ENCODE data around the gene SLC20A1.
"Not testable (repeated sequence)": the region's sequence is repeated elsewhere in the genome, so short reads cannot be mapped to it uniquely, and the experiment has no call there.

The SLC20A1 gene

DNA sequence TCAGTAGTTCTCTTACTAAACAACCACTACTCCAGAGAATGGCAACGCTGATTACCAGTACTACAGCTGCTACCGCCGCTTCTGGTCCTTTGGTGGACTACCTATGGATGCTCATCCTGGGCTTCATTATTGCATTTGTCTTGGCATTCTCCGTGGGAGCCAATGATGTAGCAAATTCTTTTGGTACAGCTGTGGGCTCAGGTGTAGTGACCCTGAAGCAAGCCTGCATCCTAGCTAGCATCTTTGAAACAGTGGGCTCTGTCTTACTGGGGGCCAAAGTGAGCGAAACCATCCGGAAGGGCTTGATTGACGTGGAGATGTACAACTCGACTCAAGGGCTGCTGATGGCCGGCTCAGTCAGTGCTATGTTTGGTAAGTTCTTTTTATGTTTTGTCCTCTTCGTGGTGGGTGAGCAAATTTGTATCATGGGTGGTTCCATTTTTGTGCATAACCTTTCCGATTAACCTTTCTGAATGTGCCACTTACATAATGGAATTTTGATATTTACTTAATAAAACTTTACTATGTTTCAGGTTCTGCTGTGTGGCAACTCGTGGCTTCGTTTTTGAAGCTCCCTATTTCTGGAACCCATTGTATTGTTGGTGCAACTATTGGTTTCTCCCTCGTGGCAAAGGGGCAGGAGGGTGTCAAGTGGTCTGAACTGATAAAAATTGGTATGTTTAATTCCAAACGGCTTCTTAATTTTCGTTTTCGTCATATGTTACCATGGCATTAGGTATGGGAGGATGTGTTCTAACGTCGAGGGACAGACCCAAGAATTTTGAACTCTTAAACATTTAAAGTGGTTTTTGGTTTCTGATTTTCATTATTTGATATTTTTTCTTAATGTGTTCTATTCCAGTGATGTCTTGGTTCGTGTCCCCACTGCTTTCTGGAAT lies 1.3 kb downstream of the SLC20A1 start:
- DNase-seq: no peak

DNA sequence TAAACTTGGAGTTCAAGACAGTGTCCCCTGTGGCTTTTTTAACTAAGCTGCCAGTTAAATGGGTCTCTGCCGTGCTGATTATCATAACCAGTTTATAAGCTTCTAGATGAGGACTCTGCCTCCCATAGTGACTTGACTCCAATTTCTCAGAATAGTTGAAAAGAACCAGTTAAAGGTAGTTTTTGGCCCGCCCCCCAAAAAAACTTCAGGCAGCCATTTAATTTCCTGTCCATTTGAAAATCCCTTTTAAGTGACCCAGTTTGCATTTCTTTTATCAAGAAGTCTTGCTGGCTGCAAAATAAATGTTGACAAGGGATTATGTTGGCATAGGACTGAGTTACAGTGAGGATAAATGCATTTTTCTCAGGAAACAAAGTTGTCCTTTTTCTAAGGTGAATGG lies 2.3 kb downstream of the SLC20A1 start:
- no peak for DNase-seq

DNA sequence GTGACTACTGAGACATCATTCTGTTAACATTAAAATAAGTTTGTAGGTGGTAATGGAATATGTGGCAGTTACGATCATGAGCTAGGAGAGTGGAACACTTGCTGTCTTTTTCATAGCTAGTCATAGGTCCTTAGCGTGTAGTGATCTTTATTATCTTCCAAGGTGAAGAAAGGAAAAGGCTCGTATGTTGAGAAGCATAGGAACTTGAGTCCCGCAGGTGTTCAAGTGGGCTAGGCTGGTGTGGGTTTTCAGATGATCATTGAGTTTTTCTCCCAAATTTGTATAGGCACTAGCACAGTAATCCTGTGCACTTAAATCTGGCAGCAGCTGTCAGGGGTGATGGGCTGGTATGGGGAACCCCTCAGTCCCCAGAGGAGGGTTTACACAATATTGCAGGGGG lies 10.9 kb downstream of the SLC20A1 start:
- DNase-seq: no peak

DNA sequence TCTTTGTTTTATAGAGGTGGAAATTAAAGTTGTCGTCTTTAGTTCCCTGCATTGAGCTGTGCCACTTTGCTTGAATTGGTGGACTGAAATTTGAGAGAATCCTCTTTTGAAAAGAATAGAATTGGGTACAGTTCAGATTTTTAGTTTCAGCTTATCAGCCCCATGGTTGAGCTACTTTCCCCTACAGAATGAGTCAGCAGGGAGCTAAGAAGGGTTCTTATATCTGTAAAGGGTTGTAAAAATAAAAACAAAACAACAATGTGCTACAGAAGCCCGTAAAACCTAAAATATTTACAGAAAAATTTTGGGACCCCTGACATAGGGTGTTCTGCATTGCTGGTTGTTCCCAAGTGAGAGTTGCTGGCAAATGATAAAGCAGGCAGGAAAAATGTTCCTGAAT lies 12.6 kb downstream of the SLC20A1 start:
- DNase-seq: no peak

DNA sequence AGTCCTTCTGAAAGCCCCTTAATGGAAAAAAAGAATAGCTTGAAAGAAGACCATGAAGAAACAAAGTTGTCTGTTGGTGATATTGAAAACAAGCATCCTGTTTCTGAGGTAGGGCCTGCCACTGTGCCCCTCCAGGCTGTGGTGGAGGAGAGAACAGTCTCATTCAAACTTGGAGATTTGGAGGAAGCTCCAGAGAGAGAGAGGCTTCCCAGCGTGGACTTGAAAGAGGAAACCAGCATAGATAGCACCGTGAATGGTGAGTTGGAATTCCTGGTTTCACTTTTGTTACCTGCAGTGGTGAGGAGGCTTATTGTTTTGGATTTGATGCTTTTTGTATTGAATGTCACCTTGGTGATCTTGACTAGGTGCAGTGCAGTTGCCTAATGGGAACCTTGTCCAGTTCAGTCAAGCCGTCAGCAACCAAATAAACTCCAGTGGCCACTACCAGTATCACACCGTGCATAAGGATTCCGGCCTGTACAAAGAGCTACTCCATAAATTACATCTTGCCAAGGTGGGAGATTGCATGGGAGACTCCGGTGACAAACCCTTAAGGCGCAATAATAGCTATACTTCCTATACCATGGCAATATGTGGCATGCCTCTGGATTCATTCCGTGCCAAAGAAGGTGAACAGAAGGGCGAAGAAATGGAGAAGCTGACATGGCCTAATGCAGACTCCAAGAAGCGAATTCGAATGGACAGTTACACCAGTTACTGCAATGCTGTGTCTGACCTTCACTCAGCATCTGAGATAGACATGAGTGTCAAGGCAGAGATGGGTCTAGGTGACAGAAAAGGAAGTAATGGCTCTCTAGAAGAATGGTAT lies 13.3 kb downstream of the SLC20A1 start:
- DNase-seq: no peak

DNA sequence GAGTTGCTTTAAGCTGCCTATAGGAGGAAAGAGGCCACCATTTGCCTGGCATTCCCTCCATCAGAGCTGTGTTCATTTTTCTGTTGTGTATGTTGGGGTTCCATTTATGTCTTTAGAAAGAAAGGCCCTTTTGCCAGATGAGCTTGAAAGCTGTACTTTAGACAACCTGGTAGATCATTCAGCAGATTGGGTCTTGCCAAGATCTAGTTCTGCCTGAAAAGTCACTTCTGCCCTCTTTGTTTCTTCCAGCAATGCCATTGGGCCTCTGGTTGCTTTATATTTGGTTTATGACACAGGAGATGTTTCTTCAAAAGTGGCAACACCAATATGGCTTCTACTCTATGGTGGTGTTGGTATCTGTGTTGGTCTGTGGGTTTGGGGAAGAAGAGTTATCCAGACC lies 14.4 kb downstream of the SLC20A1 start:
- DNase-seq: no peak

DNA sequence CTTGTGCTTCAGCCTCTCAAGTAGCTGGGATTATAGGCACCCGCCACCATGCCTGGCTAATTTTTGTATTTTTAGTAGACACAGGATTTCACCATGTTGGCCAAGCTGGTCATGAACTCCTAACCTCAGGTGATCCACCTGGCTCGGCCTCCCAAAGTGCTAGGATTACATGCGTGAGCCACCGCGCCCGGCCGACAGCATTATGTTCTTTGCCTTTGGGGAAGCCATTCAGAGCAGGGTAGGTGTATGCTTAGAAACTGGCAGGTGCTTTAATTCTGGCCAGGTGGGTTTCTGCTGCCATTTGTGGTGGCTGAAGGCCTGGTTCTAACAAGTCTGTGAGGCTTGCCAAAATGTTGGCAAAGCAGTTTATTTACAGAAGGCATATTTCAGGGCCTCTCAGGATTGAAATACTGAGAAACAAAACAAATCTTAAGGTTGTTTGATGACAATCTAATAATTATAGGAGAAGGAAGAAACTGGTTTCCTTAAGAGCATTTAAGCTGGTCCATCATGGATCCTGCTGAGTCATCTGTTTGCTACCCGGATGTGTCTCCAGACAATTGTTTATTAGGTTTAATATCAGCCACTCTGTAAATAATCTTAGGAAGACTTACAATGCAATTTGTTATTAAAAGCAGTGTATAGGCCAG lies 16.0 kb downstream of the SLC20A1 start:
- no peak for DNase-seq

DNA sequence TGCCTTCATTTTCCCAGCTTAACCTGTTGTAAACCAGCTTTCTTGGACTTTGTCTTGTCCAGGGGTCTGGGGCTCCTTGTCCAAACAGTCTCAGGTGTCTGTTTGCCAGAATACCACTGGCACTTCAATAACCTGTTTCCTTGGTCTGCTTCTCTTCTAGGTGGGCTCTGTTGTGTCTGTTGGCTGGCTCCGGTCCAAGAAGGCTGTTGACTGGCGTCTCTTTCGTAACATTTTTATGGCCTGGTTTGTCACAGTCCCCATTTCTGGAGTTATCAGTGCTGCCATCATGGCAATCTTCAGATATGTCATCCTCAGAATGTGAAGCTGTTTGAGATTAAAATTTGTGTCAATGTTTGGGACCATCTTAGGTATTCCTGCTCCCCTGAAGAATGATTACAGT lies 17.0 kb downstream of the SLC20A1 start:
- DNase-seq: no peak

DNA sequence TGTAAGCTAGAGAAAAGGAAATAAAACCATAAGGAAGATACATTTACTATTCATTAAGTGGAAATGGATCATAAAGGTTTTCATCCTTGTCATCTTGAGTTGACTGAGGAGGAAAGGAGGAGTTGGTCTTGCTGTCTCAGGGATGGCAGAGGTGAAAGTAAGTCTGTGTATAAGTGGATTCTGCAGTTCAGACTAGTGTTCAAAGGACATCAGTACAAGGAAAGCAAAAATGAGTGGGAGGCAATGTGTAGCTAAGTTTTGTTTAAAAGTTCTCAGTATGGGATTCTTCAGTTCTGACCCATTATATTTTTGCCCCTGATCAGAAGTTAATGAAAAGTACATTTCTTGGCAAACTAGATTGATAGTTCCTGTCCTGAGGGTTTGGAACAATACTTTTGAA lies 18.9 kb downstream of the SLC20A1 start:
- no peak for DNase-seq

DNA sequence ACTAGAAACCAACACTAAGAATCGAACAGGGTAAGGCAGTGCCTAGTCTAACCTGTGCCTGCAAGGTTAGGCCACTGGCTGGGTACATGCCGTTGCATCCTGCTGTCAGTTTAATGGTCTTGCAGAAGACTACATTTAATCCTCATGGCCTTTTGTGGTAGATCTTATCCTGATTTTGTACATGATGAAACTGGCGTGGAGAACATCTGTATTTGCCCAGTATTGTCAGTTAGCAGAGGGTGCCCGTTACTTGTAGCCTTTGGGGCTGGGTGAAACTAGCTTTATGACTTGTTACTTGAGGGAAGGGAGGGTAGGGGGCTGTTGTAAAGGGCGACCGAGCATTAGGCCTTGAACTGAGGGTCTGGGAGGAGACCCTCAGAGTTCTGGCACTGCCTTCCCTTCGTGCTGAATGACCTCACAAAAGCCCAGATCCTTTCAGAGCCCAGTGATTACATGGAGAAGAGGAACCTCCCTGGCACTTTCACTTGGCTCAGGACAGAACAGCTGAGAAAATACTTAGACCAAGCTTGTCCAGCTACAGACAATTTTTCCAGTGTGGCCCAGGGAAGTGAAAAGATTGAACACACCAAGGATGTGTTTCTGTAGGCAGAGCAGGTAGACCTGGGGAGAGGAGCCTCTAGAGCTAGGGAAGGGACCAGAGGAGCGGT lies 19.5 kb downstream of the SLC20A1 start:
- no peak for DNase-seq

DNA sequence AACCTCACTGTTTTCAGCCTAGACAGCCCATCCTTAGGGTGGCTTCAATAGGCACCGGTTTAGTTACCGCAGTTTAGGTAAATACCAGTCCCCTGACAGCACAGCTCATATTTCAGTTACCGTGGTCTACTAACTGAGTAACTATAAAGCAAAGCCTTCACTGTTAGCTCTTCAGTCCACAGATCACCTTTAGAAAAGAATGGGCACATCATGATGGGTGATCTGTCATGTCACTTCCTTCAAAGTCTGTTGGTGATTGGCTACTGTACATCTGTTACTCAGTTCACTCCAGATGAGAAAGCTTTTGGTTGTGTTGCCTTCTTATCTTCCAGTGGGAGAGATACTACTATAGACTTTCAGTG lies 21.0 kb downstream of the SLC20A1 start:
- no peak for DNase-seq

DNA sequence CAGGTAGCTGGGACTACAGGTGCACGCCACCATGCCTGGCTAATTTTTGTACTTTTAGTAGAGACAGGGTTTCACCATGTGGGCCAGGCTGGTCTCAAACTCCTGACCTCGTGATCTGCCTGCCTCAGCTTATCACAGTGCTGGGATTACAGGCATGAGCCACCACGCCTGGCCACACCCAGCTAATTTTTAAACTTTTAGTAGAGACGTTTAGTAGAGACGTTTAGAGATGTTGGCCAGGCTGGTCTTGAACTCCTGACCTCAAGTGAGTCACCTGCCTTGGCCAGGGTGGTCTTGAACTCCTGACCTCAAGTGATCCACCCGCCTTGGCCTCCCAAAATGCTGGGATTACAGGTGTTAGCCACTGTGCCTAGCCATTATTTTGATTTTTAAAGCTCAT lies 21.8 kb downstream of the SLC20A1 start:
- not testable (repeated sequence) for DNase-seq

DNA sequence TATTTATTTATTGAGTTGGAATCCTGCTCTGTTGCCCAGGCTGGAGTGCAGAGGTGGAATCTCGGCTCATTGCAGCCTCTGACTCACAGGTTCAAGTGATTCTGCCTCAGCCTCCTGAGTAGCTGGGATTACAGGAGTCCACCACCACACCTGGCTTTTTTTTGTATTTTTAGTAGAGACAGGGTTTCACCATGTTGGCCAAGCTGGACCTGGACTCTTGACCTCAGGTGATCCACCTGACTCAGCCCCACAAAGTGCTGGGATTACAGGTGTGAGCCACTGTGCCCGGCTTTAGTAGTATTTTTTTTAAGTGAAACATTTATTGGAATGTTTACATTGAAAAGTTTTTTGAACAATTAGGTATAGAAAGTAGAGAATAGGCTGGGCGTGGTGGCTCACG lies 23.9 kb downstream of the SLC20A1 start:
- DNase-seq: no peak

DNA sequence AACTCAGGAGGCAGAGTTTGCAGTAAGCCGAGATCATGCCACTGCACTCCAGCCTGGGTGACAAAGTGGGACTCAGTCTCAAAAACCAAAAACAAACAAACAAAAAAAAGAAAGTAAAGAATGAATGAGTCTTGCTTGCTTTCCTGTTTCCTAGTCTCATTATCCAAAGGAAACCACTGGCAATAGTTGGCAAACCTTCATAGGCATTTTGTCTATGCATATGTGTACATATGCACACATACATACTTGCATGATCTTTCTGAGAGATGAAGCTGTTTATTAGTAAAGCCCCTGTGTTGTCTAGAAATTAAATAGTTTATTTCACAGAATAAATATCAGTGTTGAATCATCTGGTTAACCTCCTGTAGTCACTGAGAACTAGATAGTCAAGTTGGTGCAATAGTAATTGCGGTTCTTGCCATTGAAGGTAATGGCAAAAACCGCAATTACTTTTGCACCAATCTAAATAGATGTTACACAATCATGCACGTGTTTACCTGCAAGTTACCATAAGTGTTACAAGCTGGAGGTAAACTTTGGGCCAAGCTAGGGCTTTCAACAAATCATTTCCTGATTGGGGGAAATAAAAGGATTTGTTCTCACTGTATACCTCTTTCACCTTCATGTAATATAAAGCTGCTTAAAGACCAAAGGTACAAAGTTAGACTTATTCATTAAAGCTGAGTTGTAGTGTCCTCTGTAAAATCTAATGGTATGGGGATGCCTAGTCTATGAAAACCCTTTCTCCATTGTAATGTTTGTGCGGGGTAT lies 24.7 kb downstream of the SLC20A1 start:
- no peak for DNase-seq

DNA sequence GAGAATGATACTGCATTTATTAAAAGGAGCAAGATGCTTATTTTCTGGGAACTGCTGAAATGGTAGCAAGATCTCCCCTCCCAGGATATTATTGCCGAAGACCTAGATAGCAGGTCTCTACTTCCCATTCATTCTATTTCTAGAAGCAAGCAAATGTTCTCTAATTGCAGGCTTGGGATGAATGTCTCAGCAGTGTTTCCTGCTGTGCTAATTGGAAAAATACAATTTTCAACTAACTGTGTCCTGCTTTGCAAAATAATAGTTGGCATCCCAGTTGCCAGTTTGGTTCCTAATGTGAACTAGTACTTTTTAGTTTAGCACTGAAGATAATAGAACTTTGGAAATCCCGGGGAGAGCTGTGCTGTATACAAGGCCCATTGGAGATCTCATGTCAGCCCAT lies 26.1 kb downstream of the SLC20A1 start:
- no peak for DNase-seq

DNA sequence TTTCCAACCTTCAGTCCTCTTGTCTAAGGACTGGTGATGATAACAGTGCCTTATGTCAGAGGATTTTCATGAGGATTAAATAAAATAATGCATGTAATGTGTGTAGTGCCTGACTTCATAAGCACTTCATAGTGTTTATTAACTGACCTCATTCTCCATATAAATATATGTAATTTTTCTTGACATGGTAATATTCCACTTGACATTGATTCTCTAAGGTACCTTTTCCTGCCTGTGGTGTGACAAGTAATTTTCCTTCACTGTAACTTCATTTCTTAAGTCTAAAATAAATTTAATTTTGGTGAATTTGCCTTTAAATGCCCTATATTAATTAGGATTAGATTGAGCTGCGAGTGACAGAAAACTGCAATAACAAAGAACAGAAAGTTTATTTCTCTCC lies 27.3 kb downstream of the SLC20A1 start:
- DNase-seq: no peak

DNA sequence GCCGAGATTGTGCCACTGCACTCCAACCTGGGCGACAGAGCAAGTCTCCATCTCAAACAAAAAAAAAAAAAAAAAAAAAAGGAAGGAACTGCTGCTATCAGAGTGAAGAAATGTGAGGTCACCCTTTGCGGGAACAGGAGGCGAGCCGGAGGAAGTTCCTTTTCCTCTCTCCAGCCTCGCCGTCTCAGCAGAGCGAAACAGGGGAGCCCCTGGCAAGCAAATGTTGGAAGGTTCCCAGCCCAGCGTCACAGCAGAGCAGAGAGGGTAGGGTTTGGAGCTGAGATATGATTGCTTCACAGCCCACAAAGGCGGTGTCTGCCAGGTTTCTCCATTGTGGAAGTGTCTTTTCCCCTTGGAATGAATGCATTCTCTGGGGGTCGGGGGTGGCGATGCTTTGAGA lies 28.5 kb downstream of the SLC20A1 start:
- no peak for DNase-seq

DNA sequence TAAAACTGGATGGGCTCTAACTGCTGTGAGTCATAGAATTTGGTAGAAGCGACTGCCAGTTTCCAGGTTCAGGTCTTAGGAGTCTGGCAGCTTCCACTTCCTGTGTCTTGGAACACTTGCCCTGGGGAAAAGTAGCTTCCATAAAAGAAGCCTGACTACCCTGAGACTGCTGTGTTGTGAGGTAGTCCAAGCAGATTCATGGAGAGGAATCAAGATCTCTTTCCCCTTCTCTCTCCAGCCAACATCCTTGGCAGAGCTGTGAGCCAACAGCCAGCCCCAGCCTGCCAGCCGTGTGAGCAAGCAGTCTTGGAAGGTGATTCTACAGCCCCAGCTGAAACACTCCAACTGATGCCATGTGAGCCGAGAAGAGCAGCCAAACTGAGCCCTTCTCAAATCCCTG lies 33.7 kb downstream of the SLC20A1 start:
- no peak for DNase-seq

DNA sequence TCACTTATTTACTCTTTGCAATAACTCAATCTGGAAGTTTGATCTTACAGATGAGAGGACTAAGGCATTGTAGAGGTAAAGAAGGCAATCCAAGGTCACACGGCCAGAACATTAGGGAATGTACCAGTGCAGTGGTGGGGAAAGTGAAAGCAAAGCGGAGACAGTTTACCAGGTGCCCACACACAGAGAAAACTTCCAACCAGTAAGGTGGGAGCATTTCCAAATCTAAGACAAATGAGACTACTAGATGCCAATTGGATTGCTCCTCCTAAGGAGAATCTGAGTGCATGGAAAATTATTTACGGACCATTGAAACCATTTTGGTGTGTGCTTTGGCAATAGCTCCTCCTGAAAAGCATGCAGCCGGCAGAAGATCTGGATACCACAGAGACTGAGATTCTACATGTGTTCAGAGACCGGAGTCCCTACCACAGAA lies 34.9 kb downstream of the SLC20A1 start:
- no peak for DNase-seq

DNA sequence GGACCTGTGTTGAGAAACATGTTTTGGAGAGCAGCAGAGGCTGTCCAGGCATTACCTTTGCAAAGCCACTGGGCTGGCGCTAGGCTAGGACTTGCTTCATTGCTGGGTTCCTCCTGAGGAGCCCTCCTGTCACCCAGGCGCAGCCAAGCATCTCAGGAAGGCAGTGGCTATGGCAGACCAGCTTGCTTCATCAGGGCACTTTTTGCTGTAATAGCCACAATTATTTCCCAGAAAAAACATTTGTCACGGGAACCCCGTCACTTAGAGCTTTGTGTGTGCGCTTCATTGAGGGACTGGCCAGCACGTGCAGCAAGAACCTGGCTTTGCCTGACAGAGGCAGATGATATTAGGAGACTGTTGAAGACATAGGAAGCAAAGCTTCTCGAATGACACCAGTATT lies 36.4 kb downstream of the SLC20A1 start:
- DNase-seq: no peak

DNA sequence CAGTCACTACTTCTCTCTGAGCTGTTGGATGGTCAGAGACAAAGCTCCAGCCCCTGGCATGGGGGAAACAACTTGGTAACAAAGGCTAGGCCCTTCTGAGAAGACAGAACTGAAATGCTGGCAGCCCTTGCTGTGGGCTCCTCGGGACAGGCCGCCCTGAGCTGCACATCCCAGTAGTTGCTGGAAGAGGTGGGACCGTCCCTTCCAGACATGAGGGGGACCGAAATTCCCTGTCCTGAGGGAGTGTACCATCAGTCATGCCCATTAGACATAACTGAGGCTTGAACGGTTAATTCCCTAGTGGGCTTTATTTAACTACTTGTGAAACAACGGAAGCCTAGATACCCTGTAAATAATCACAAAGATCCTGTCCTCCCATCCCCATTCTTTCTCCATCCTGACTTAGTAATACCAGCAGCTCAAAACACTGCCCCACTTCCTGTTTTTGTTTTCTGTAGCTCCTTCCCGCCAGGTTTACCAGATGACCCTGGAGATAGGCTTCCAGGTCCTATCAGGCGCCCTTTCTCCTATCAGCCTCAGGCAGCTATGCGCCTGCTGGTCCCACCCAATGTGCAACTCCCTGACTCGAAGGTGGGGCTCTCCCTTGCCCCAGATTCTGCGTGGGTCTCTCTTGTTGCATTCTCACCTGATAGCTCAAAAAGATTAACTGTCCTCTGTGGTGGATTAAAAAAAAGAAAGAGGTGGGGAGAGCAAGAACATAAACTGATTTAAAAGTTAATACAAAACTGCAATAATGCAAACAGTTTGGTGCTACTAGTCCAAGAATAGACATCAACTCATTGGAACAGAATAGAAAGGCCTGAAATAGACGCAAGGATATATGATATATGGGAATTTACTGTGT lies 38.0 kb downstream of the SLC20A1 start:
- no peak for DNase-seq
